Aorta (tissue), 5 donors: ENCODE measurements around the gene HOOK2. TPM values are rescaled to one million over a fixed set of nuclear protein-coding genes. Genes with fewer than 3 reads are reported as not detected.
"Not testable (repeated sequence)": the region's sequence is repeated elsewhere in the genome, so short reads cannot be mapped to it uniquely, and the experiment has no call there.

ENCODE experiments used
- ATAC-seq: fragments of 200-7000 bp; cut with Tn5 transposase; one replicate; pipeline ENCODE4 v1.9.1; 2022; ENCODE audit warnings: moderate library complexity; ENCODE audit not compliant: low FRiP score
- DNase-seq, 2 donors: peaks; one replicate each; pipeline ENCODE4 v3.0.0-alpha.2; 2020
- H3K27ac ChIP-seq, 2 donors: one replicate each; pipeline ENCODE4 v1.5.1; 2013; ENCODE audit warnings: low read length in 2 of 2, mild to moderate bottlenecking in 2 of 2, moderate library complexity in 2 of 2, control low read depth in 1 of 2, inconsistent platforms in 1 of 2, low read depth in 1 of 2
- H3K27me3 ChIP-seq, 2 donors: one replicate each; pipeline ENCODE4 v1.6.1; 2013; ENCODE audit warnings: control low read depth in 1 of 2, low read length in 1 of 2, mild to moderate bottlenecking in 1 of 2, moderate library complexity in 1 of 2; ENCODE audit not compliant: insufficient read depth in 2 of 2, control insufficient read depth in 1 of 2
- H3K36me3 ChIP-seq, 2 donors: one replicate each; pipeline ENCODE4 v1.6.1; 2013; ENCODE audit warnings: control low read depth in 1 of 2, low read length in 1 of 2, mild to moderate bottlenecking in 1 of 2; ENCODE audit not compliant: insufficient read depth in 2 of 2, control insufficient read depth in 1 of 2
- H3K4me1 ChIP-seq, 2 donors: one replicate each; pipeline ENCODE4 v1.6.1; 2013; ENCODE audit warnings: low read length in 2 of 2, control low read depth in 1 of 2, mild to moderate bottlenecking in 1 of 2, moderate library complexity in 1 of 2; ENCODE audit not compliant: insufficient read depth in 2 of 2, control insufficient read depth in 1 of 2
- H3K4me3 ChIP-seq, 2 donors: one replicate each; pipeline ENCODE4 v1.5.1; 2013; ENCODE audit warnings: low read length in 2 of 2, control low read depth in 1 of 2, mild to moderate bottlenecking in 1 of 2
- H3K9me3 ChIP-seq: one replicate; pipeline ENCODE4 v1.6.1; 2013; ENCODE audit warnings: mild to moderate bottlenecking, low read length; ENCODE audit not compliant: control insufficient read depth
- WGBS, 2 donors: extraction: QIAGEN DNeasy Blood & Tissue Kit; methylation state at CpG; one replicate each; pipeline ENCODE4 v1.1.7; 2013; 5-methylcytosine and 5-hydroxymethylcytosine counted together
- intact Hi-C, 2 donors: fragments of 100-400 bp; cut with DNase I; formaldehyde crosslinking; loops; one replicate each; pipeline versions ENCODE4 v1.14.2 to v1.15.0; 2022
- long read RNA-seq, 2 donors: library from polyadenylated mRNA; unstranded; transcript quantifications; one replicate each; pipeline ENCODE4 v2.0.0, GENCODE V29; 2020 to 2021
- polyA plus RNA-seq, 2 donors: library from polyadenylated mRNA; stranded (reverse); fragments of 200-250 nt; gene quantifications; one replicate each; pipeline ENCODE4 v1.2.3, GENCODE V29; 2013
- total RNA-seq, 2 donors: library from RNA; stranded (reverse); fragmentation: NEBNext Ultra II Directional; extraction: Animal tissue kit (Norgen Biotek cat#: 25700); gene quantifications; one replicate each; pipeline ENCODE4 v1.2.1, GENCODE V29; 2021
- donor health status: healthy with polysubstance abuse.
- donor health status: Bipolar disorder and iron deficiency.
- donor health status: DM: no; HTN: no; CAD: no.
- donor health status: DM: no; HTN: no; CAD: no.
- donor health status: DM: yes; HTN: yes; CAD: no.

HOOK2 gene, protein sequence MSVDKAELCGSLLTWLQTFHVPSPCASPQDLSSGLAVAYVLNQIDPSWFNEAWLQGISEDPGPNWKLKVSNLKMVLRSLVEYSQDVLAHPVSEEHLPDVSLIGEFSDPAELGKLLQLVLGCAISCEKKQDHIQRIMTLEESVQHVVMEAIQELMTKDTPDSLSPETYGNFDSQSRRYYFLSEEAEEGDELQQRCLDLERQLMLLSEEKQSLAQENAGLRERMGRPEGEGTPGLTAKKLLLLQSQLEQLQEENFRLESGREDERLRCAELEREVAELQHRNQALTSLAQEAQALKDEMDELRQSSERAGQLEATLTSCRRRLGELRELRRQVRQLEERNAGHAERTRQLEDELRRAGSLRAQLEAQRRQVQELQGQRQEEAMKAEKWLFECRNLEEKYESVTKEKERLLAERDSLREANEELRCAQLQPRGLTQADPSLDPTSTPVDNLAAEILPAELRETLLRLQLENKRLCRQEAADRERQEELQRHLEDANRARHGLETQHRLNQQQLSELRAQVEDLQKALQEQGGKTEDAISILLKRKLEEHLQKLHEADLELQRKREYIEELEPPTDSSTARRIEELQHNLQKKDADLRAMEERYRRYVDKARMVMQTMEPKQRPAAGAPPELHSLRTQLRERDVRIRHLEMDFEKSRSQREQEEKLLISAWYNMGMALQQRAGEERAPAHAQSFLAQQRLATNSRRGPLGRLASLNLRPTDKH
- total RNA-seq (10 to 100 TPM; 28.5 to 45.5 TPM), polyA plus RNA-seq (10 to 100 TPM; 14.4 to 92.5 TPM)
- long read RNA-seq, donor 1, transcript HOOK2-201 (22 exons, 2,603 nt), result major isoform, 32 of 79 reads
- long read RNA-seq, donor 1, partial matches to known transcripts, result 9 of 79 reads
- long read RNA-seq, donor 1, other reads (novel, unspliced or antisense), result 32 of 79 reads
- long read RNA-seq, donor 2, transcript HOOK2-210 (3 exons, 890 nt), result major isoform, 7 of 41 reads
- long read RNA-seq, donor 2, transcript HOOK2-201 (22 exons, 2,603 nt), result major isoform, 7 of 41 reads
- long read RNA-seq, donor 2, partial matches to known transcripts, result 8 of 41 reads
- long read RNA-seq, donor 2, other reads (novel, unspliced or antisense), result 19 of 41 reads

- no peaks in the 10 kb centered on the region for H3K36me3 ChIP-seq
- ATAC-seq (no peak), DNase-seq (peak in 1 of 2 donors; percentile 83)
- intact Hi-C loops, result loop anchor here (5.0 kb wide), 2 partner anchors 32 to 72 kb away; partner anchors contain the start of gene RNASEH2A (in 1 of the 2)
- peak within 1 kb of the TSS; percentile 32 to 52 for H3K4me3 ChIP-seq
- H3K27me3 ChIP-seq, result no peaks in the 10 kb centered on the region
- 15% methylated on average over 58 of the region's 58 CpGs for WGBS, 2 donors
- H3K4me1 ChIP-seq, result no peaks in the 10 kb centered on the region
- no peaks in the 10 kb centered on the region for H3K9me3 ChIP-seq
- peak within 1 kb of the TSS in 1 of 2 donors; percentile 76 for H3K27ac ChIP-seq
Measured at GRCh38 chr19:12774588-12775555, at the start of gene HOOK2. HOOK2 (minus strand) TSS chr19:12775552; CDS start chr19:12775449, 103 bp downstream.

GRCh38 chr19:12821761-12822160 is 46.4 kb upstream of the HOOK2 start:
- H3K4me3 ChIP-seq, result no peak overlapping the region
- H3K36me3 ChIP-seq, result no peaks in the 10 kb centered on the region
- ATAC-seq (no peak), DNase-seq (no peak)
- H3K4me1 ChIP-seq, result no peaks in the 10 kb centered on the region
- H3K27ac ChIP-seq, result no peak overlapping the region
- intact Hi-C loops, result no loop called here
- 90 to 92% methylated on average over 2 of the region's 2 CpGs for WGBS, 2 donors
- H3K27me3 ChIP-seq, result no peaks in the 10 kb centered on the region
- H3K9me3 ChIP-seq, result peaks cover 3% of the 10 kb centered on the region

GRCh38 chr19:12817810-12818209 is 42.5 kb upstream of the HOOK2 start:
- H3K4me1 ChIP-seq, H3K27ac ChIP-seq, H3K4me3 ChIP-seq, intact Hi-C loops, DNase-seq, H3K9me3 ChIP-seq, ATAC-seq, H3K36me3 ChIP-seq, H3K27me3 ChIP-seq: not testable (repeated sequence)
- 94 to 96% methylated on average over 11 of the region's 11 CpGs for WGBS, 2 donors

GRCh38 chr19:12817188-12817587 is 41.8 kb upstream of the HOOK2 start:
- WGBS, 2 donors, result 92 to 95% methylated on average over 6 of the region's 6 CpGs
- intact Hi-C loops, ATAC-seq, H3K9me3 ChIP-seq, H3K27me3 ChIP-seq, H3K27ac ChIP-seq, H3K36me3 ChIP-seq, H3K4me1 ChIP-seq, H3K4me3 ChIP-seq, DNase-seq: not testable (repeated sequence)

GRCh38 chr19:12815088-12815487 is 39.7 kb upstream of the HOOK2 start:
- Histone ChIP-seq H3K27ac (no peak overlapping the region), H3K4me3 (no peak overlapping the region), H3K9me3 (no peaks in the 10 kb centered on the region), H3K27me3 (no peaks in the 10 kb centered on the region), H3K4me1 (no peaks in the 10 kb centered on the region), H3K36me3 (no peaks in the 10 kb centered on the region)
- intact Hi-C loops, result no loop called here
- no peak for ATAC-seq
- 85 to 87% methylated on average over 7 of the region's 7 CpGs for WGBS, 2 donors
- no peak for DNase-seq

DNA sequence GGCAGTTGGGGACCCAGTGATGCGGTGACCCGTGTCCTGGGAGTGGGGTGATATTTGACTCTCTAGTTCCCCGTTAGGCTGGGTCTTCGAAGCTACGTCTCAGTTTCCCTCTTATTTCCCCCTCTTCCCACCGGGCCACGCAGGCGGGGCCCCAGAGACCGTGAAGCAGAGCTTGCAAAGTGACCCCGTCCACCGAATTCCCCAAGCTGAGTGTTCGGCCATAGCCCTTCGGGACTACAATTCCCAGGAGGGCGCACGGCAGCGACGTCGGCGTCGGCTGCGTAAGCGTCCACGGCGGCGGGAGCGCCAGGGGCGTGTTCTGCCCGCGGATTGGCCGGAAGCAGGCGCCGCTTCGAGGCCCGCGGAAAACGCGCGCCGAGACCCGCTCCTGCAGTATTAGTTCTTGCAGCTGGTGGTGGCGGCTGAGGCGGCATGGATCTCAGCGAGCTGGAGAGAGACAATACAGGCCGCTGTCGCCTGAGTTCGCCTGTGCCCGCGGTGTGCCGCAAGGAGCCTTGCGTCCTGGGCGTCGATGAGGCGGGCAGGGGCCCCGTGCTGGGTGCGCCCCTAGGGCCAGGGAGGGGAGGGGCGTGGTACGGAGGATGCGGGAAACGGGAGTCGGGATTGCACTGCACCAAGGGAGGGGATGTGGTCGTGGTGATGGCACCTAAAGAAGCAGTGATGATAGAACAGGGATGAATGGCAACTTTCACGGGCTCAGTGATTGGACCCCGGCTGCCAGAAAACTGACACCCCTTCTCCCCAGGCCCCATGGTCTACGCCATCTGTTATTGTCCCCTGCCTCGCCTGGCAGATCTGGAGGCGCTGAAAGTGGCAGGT is 31.1 kb upstream of the HOOK2 start, which contains the start of gene RNASEH2A:
TSS of gene RNASEH2A (plus strand) at position 343 of the 840 bp plus-strand sequence. CDS start at position 433, 90 bp downstream.
- Histone ChIP-seq H3K4me3 (peak within 1 kb of the TSS; percentile 7 to 10), H3K4me1 (no peaks in the 10 kb centered on the region), H3K27ac (no peak within 1 kb of the TSS), H3K9me3 (no peaks in the 10 kb centered on the region), H3K27me3 (no peaks in the 10 kb centered on the region), H3K36me3 (no peaks in the 10 kb centered on the region)
- DNase-seq (peak; percentile 94 to 97), ATAC-seq (peak; percentile 89)
- intact Hi-C loops, result loop anchor here (5.0 kb wide), 3 partner anchors 34 to 124 kb away; partner anchors contain the start of gene DHPS (in 1 of the 2)
- WGBS, 2 donors, result 4% methylated on average over 55 to 66 of the region's 66 CpGs

DNA sequence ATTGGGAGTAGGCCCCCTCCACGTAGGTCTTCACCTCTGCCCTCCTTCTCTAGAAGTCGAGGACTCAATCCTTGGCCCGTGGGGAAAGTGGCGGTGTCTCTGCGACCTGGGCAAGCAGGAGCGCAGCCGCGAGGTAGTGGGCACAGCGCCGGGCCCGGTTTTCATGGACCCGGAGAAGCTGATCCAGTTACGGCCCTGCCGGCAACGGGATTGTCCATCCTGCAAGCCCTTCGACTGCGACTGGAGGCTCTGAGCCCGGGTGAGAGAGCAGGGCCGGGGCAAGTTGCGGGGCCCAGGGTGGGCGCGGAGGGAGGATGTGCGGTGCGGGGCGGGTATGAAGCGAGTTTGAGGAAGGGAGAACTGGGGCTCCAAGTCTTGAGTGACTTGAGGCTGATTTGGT is 28.7 kb upstream of the HOOK2 start:
- intact Hi-C loops, result loop anchor here in 1 of 2 donors (5.0 kb wide), 1 partner anchor 42 kb away; no protein-coding TSS in a partner anchor
- ATAC-seq, result no peak
- Histone ChIP-seq H3K9me3 (no peaks in the 10 kb centered on the region), H3K4me1 (no peaks in the 10 kb centered on the region), H3K27ac (no peak overlapping the region), H3K27me3 (no peaks in the 10 kb centered on the region), H3K36me3 (no peaks in the 10 kb centered on the region), H3K4me3 (no peak overlapping the region)
- DNase-seq, result no peak
- WGBS, 2 donors, result 91 to 94% methylated on average over 26 of the region's 26 CpGs
